Stimulated activated CD8-positive, alpha-beta memory T cell treated with anti-CD3 and anti-CD28 coated beads, Interleukin-12 subunit alpha, Interleukin-12 subunit beta, amount 100 ng/mL, for 4 hours (primary cell): ENCODE measurements around the gene C1QTNF5.

Experiments
- DNase-seq: peaks from one replicate; pipeline ENCODE4 v3.0.0-alpha.2; 2020; ENCODE audit warnings: low read depth

Gene C1QTNF5

DNA sequence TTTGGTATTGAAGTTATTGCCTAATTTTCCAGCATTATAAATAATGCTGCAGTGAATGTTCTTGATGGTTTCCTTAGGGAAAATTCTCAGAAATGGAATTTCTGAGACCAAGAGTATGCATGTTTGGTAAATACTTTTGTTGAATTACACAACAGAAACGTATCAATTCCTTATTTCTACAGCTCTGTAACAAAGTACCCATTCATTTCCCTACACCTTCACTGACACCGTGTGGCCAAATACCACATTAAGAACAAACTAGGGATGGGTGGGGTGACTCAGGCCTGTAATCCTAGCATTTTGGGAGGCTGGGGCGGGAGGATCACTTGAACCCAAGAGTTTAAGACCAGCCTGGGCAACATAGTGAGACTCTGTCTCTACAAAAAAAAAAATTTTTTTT is 45.5 kb downstream of the C1QTNF5 start:
- DNase-seq: no peak

DNA sequence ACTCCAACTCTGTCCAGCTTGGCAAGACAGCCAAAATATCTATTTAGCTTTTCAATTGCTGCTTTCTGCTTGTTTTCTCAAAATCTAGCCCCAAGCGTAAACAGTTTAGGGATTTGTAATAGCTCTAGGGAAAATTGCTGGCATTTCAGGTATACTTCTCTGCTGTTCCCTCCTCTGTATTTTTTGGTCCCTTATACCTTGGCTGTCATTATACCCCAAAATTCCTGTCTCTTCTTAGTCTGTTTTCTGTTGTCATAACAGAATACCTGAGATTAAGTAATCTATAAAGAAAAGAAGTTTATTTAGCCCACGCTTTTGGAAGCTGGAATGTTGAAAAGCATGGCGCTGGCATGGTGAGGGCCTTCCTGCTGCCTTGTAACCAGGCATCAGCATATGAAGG is 47.2 kb downstream of the C1QTNF5 start:
- no peak for DNase-seq

DNA sequence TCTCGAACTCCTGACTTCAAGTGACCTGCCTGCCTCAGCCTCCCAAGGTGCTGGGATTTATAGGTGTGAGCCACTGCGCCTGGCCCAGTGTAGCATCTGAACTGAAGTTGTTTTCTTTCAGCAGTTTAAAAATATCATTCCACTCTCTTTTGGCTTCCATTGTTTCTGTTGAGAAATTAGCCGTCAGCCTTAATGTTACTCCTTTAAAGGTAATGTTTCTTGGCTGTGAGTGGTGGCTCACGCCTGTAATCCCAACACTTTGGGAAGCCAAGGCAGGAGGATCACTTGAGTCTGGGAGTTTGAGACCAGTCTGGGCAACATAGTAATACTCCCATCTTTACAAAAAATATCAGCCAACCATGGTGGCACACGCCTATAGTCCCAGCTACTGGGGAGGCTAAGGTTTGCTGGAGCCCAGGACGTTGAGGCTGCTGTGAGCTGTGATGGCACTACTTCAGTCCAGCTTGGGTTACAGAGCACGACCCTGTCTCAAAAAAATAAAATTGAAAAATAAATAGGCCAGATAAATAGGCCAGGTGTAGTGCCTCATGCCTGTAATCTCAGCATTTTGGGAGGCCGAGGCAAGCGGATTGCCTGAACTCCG is 49.7 kb downstream of the C1QTNF5 start:
- DNase-seq: no peak
